Tibial artery (tissue), 4 donors: ENCODE results near the gene LKAAEAR1.

ENCODE experiments used
- DNase-seq, 2 donors: peaks; one replicate each; pipeline ENCODE4 v3.0.0-alpha.2; 2019
- H3K27ac ChIP-seq, 2 donors: fragments of 200-600 bp; sonication (generic) in 1 of 2; 1 replicate in 1 of 2; 2 replicates in 1 of 2; pipeline ENCODE4 v1.5.1; 2018 to 2019; ENCODE audit warnings: mild to moderate bottlenecking in 1 of 2
- H3K27me3 ChIP-seq, 2 donors: fragments of 200-600 bp; sonication (generic) in 1 of 2; one replicate each; pipeline versions ENCODE4 v1.5.1 to v1.6.0; 2016 to 2019
- H3K36me3 ChIP-seq, 3 donors: fragments of 200-600 bp; sonication (generic) in 2 of 3; one replicate each; pipeline ENCODE4 v1.5.1; 2016 to 2019; ENCODE audit warnings: mild to moderate bottlenecking in 2 of 3
- H3K4me1 ChIP-seq, 4 donors: fragments of 200-600 bp; sonication (generic) in 2 of 4; 1 replicate in 3 of 4; 2 replicates in 1 of 4; pipeline ENCODE4 v1.5.1; 2016 to 2019
- H3K4me3 ChIP-seq, 2 donors: fragments of 200-600 bp; sonication (generic) in 1 of 2; 1 replicate in 1 of 2; 2 replicates in 1 of 2; pipeline ENCODE4 v1.5.1; 2018 to 2019; ENCODE audit warnings: mild to moderate bottlenecking in 2 of 2
- H3K9me3 ChIP-seq, 3 donors: fragments of 200-600 bp; sonication (generic) in 1 of 3; one replicate each; pipeline ENCODE4 v1.5.1; 2016 to 2019
- CTCF ChIP-seq, 2 experiments: fragments of 200-600 bp in 1 of 2; fragments of 450-650 bp in 1 of 2; IDR thresholded peaks; one replicate each; pipeline ENCODE4 v1.5.1; 2017 to 2019; ENCODE audit warnings: antibody characterized with exemption in 2 of 2, mild to moderate bottlenecking in 1 of 2, moderate library complexity in 1 of 2
- intact Hi-C: fragments of 100-400 bp; cut with DNase I; formaldehyde crosslinking; loops from one replicate; pipeline ENCODE4 v1.15.0; 2023; ENCODE audit warnings: low total_unique reads

LKAAEAR1 gene

GRCh38 chr20:64082820-64083377 is 1.3 kb downstream of the LKAAEAR1 start:
- DNase-seq, result no peak
- intact Hi-C loops, result no loop called here
- Histone ChIP-seq H3K36me3 (no peaks in the 10 kb centered on the region), H3K27me3 (peaks cover 3 to 33% of the 10 kb centered on the region in 2 donors), H3K4me3 (peak overlapping the region; percentile 46 to 57), H3K9me3 (no peaks in the 10 kb centered on the region), H3K4me1 (peaks cover 0 to 52% (median 29%) of the 10 kb centered on the region in 4 donors), H3K27ac (no peak overlapping the region)
- TF ChIP-seq CTCF (IDR thresholded peaks at IDR 0.05), result no peak

- H3K27ac ChIP-seq, result no peak overlapping the region
- TF ChIP-seq CTCF (IDR thresholded peaks at IDR 0.05), result no peak
- intact Hi-C loops, result no loop called here
- H3K4me1 ChIP-seq, result peaks cover 0 to 59% (median 36%) of the 10 kb centered on the region in 4 donors
- no peaks in the 10 kb centered on the region for H3K36me3 ChIP-seq
- no peak overlapping the region for H3K4me3 ChIP-seq
- peaks cover 3 to 29% of the 10 kb centered on the region in 2 donors for H3K27me3 ChIP-seq
- no peaks in the 10 kb centered on the region for H3K9me3 ChIP-seq
- no peak for DNase-seq
These were observed 2.0 kb downstream of the LKAAEAR1 start for GRCh38 chr20:64082126-64082731.

- H3K4me1 ChIP-seq, result peaks cover 0 to 63% (median 38%) of the 10 kb centered on the region in 4 donors
- TF ChIP-seq CTCF (IDR thresholded peaks at IDR 0.05), result no peak
- no peak overlapping the region for H3K4me3 ChIP-seq
- intact Hi-C loops, result no loop called here
- H3K27ac ChIP-seq, result no peak overlapping the region
- no peak for DNase-seq
- H3K9me3 ChIP-seq, result no peaks in the 10 kb centered on the region
- peaks cover 3 to 26% of the 10 kb centered on the region in 2 donors for H3K27me3 ChIP-seq
- H3K36me3 ChIP-seq, result no peaks in the 10 kb centered on the region
These were observed 2.6 kb downstream of the LKAAEAR1 start for GRCh38 chr20:64081624-64081964.

GRCh38 chr20:64080813-64081623 is 3.2 kb downstream of the LKAAEAR1 start:
- H3K9me3 ChIP-seq, result no peaks in the 10 kb centered on the region
- DNase-seq, result no peak
- H3K4me3 ChIP-seq, result peak overlapping the region; percentile 65 to 68
- intact Hi-C loops, result no loop called here
- TF ChIP-seq CTCF (IDR thresholded peaks at IDR 0.05), result no peak
- H3K27ac ChIP-seq, result peak overlapping the region; percentile 61 to 72
- H3K27me3 ChIP-seq, result peaks cover 3 to 23% of the 10 kb centered on the region in 2 donors
- H3K4me1 ChIP-seq, result peaks cover 0 to 69% (median 38%) of the 10 kb centered on the region in 4 donors
- no peaks in the 10 kb centered on the region for H3K36me3 ChIP-seq

GRCh38 chr20:64080013-64080812 is 4.0 kb downstream of the LKAAEAR1 start, which contains the start of gene OPRL1:
Gene OPRL1, plus strand, starts transcription at chr20:64080082. Its CDS starts 12,639 bp downstream, at chr20:64092721.
- DNase-seq, result no peak
- Histone ChIP-seq H3K9me3 (no peaks in the 10 kb centered on the region), H3K27me3 (peaks cover 3 to 20% of the 10 kb centered on the region in 2 donors), H3K4me1 (peaks cover 0 to 69% (median 42%) of the 10 kb centered on the region in 4 donors), H3K36me3 (peaks cover 0 to 2% (median 0%) of the 10 kb centered on the region in 3 donors), H3K4me3 (peak within 1 kb of the TSS; percentile 65 to 68), H3K27ac (peak within 1 kb of the TSS; percentile 69 to 80)
- TF ChIP-seq CTCF (IDR thresholded peaks at IDR 0.05), result no peak
- intact Hi-C loops, result no loop called here
